ENCODE measurements around the gene TP53I11. TPM values are rescaled to one million over a fixed set of nuclear protein-coding genes. Genes with fewer than 3 reads are reported as not detected.

TP53I11 gene
- total RNA-seq, 2 donors from 2014 or later = 21.8 to 91.0 TPM

DNA sequence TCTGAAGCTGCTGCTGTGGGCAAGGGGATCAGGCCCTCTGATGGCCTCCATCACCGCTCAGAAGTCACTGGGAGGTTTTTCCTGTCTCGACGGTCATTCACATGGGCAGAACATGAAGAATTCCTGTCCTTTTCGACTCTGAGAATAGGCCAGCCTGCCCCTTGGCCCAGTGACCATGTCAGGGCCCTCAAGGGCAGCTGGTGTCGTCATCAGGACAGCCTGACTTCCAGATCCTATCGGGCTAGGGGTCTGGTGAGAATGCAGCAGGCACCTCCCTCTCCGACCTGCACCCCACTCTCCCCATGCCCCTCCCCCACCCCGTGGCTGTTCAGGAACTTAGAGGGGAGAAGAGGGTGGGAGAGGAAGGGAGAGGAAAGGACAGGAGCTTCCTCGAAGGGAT, 3.6 kb downstream of the TP53I11 start:
- H3K9me3 ChIP-seq = no peaks in the 10 kb centered on the region
- H3K36me3 ChIP-seq (replicated peaks in 1 of 2; ENCODE audit: insufficient read depth in 1 of 2, low read depth in 2 of 2) = no peaks in the 10 kb centered on the region
- intact Hi-C loops (cut with DNase I) = no loop called here
- H3K4me1 ChIP-seq = peaks cover 63% of the 10 kb centered on the region
- H3K27me3 ChIP-seq = no peaks in the 10 kb centered on the region
- H3K27ac ChIP-seq = no peak overlapping the region
- H3K4me3 ChIP-seq = no peak overlapping the region
- no peak for ATAC-seq
- DNase-seq = peak in 1 of 4 donors; percentile 36
- no peak for TF ChIP-seq POLR2A (IDR thresholded peaks at IDR 0.05)
- TF ChIP-seq, protein P1, sequence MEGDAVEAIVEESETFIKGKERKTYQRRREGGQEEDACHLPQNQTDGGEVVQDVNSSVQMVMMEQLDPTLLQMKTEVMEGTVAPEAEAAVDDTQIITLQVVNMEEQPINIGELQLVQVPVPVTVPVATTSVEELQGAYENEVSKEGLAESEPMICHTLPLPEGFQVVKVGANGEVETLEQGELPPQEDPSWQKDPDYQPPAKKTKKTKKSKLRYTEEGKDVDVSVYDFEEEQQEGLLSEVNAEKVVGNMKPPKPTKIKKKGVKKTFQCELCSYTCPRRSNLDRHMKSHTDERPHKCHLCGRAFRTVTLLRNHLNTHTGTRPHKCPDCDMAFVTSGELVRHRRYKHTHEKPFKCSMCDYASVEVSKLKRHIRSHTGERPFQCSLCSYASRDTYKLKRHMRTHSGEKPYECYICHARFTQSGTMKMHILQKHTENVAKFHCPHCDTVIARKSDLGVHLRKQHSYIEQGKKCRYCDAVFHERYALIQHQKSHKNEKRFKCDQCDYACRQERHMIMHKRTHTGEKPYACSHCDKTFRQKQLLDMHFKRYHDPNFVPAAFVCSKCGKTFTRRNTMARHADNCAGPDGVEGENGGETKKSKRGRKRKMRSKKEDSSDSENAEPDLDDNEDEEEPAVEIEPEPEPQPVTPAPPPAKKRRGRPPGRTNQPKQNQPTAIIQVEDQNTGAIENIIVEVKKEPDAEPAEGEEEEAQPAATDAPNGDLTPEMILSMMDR (IDR thresholded peaks at IDR 0.05) = no peak
- WGBS, 2 donors = 42 to 51% methylated on average over 8 to 9 of the region's 9 CpGs

DNA sequence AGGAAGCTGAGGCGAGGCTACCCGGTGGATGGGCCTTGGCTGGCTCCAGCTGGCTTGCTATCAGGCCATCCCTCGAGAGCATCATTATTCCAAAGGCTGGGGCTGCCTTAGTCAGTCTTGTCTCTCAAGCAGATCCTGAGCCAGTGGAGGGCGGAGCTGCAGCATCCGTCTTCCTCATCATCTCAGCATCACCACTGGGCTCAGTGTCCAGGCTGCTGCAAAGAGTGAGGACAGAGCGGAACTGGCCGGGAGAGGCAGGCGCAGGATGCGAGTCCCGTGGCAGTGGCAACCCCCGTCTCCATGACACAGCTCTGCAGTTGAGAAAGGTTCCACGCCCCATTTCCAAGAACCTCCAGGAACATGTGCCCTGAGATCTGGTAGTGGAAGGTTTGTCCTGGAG, 4.4 kb downstream of the TP53I11 start:
- intact Hi-C loops (cut with DNase I) = no loop called here
- H3K4me3 ChIP-seq = no peak overlapping the region
- H3K27ac ChIP-seq = no peak overlapping the region
- ATAC-seq (no peak), DNase-seq (peak; percentile 31 to 46 (median 39))
- H3K36me3 ChIP-seq (replicated peaks in 1 of 2; ENCODE audit: insufficient read depth in 1 of 2, low read depth in 2 of 2) = no peaks in the 10 kb centered on the region
- H3K4me1 ChIP-seq = peaks cover 55% of the 10 kb centered on the region
- WGBS, 2 donors = 85 to 89% methylated on average over 9 to 12 of the region's 12 CpGs
- TF ChIP-seq, protein P1 (IDR thresholded peaks at IDR 0.05) = no peak
- TF ChIP-seq POLR2A (IDR thresholded peaks at IDR 0.05) = no peak
- H3K27me3 ChIP-seq = no peaks in the 10 kb centered on the region
- no peaks in the 10 kb centered on the region for H3K9me3 ChIP-seq

DNA sequence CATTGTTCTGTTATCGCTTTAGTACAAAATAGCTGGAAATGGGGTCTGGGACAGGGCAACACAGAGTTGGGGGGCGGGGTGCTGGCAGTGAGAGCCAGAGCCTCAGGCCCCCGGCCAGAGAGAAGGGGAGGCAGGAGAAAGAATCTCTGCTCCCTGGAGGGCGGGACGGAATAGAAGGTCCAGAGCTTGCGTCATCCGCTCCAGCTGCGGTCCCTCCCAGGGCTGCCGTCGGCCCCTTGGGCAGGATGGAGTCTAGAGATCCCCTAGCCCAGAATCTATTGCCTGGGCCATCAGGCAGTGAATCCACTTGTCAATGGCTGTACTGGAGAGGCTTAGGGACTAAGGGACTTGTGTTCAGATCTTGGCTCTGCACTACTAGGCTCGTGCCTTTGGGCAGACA, 5.0 kb downstream of the TP53I11 start:
- TF ChIP-seq, protein P1 (IDR thresholded peaks at IDR 0.05) = no peak
- no peak for TF ChIP-seq POLR2A (IDR thresholded peaks at IDR 0.05)
- ATAC-seq = no peak
- H3K4me1 ChIP-seq = peaks cover 51% of the 10 kb centered on the region
- peak in 1 of 4 donors; percentile 34 for DNase-seq
- H3K27ac ChIP-seq = no peak overlapping the region
- 70 to 80% methylated on average over 11 of the region's 11 CpGs for WGBS, 2 donors
- H3K36me3 ChIP-seq (replicated peaks in 1 of 2; ENCODE audit: insufficient read depth in 1 of 2, low read depth in 2 of 2) = no peaks in the 10 kb centered on the region
- intact Hi-C loops (cut with DNase I) = no loop called here
- no peak overlapping the region for H3K4me3 ChIP-seq
- H3K27me3 ChIP-seq = no peaks in the 10 kb centered on the region
- no peaks in the 10 kb centered on the region for H3K9me3 ChIP-seq

DNA sequence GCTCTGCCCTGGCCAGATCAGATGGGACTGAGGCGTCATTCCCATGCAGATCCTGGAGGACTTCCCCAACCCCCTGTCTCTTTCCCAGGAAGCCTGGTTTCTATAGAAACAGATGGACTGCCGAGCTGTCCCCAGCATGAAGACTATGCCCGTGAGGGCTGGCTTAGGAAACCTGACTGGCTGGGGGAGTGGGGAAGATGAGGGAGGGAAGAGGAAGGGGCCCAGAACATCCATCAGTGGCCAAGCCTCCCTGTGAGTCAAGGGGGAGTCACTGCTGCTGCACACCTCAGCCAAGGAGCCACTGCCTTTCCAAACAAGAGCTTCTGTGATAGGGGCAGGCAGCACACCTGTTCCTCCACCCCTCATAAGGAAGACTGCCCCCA, 5.8 kb downstream of the TP53I11 start:
- intact Hi-C loops (cut with DNase I) = no loop called here
- Histone ChIP-seq H3K4me3 (no peak overlapping the region), H3K27me3 (no peaks in the 10 kb centered on the region), H3K27ac (no peak overlapping the region), H3K36me3 (replicated peaks in 1 of 2; ENCODE audit: insufficient read depth in 1 of 2, low read depth in 2 of 2) (no peaks in the 10 kb centered on the region), H3K4me1 (peaks cover 44% of the 10 kb centered on the region), H3K9me3 (no peaks in the 10 kb centered on the region)
- ATAC-seq = no peak
- WGBS, 2 donors = 40 to 43% methylated on average over 3 of the region's 3 CpGs
- TF ChIP-seq, protein P1 (IDR thresholded peaks at IDR 0.05) = no peak
- no peak for TF ChIP-seq POLR2A (IDR thresholded peaks at IDR 0.05)
- DNase-seq = no peak

DNA sequence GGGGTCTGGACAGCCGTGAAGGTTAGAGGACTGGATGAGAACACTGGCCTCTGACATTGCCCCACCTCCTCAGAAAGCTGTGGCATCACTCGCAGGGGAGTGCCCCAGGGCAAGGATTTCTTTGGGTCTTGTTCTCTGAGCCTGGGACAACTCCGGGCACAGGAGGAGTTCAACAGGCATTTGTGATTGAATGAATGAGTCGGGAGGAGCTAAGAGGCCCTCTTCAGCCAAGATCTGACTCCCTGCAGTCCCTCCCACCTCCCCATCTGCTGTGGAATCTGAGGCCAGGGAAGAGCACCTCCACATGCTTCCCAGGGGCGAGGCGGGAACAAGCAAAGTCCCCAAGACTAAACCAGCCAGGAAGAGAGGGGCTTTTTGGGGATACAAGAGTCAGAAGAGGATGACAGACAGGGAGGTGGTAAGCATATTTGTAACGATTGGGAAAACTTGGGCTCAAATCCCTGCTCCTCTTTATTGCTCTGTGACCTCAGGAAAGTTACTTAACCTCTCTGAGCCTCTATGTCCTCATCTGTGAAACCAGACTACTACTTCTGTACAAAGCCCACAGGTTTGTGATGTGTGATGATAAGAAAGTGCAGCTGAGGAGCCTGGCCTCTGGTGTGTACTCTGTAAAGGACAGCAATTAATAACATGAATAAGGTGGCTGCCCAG, 6.4 kb downstream of the TP53I11 start:
- intact Hi-C loops (cut with DNase I) = no loop called here
- Histone ChIP-seq H3K36me3 (replicated peaks in 1 of 2; ENCODE audit: insufficient read depth in 1 of 2, low read depth in 2 of 2) (no peaks in the 10 kb centered on the region), H3K27me3 (no peaks in the 10 kb centered on the region), H3K27ac (no peak overlapping the region), H3K4me3 (no peak overlapping the region), H3K4me1 (peaks cover 39% of the 10 kb centered on the region), H3K9me3 (no peaks in the 10 kb centered on the region)
- TF ChIP-seq, protein P1 (IDR thresholded peaks at IDR 0.05) = no peak
- no peak for TF ChIP-seq POLR2A (IDR thresholded peaks at IDR 0.05)
- no peak for DNase-seq
- 76 to 85% methylated on average over 7 of the region's 7 CpGs for WGBS, 2 donors
- ATAC-seq = no peak

All from body of pancreas (tissue), 4 donors.